ENCODE measurements around the gene IFNL2. TPM values are rescaled to one million over a fixed set of nuclear protein-coding genes. Genes with fewer than 3 reads are reported as not detected.

IFNL2 gene
- polyA plus RNA-seq, 1 donor from 2014 or later, result not detected

- Histone ChIP-seq H3K9me3 (ENCODE audit: low read length) (no peaks in the 10 kb centered on the region), H3K36me3 (ENCODE audit: insufficient read depth, low read length) (no peaks in the 10 kb centered on the region), H3K79me2 (replicated peaks; ENCODE audit: insufficient read depth, low read length) (no peaks in the 10 kb centered on the region), H2AFZ (ENCODE audit: low read depth, low read length) (no peak overlapping the region), H3K27ac (ENCODE audit: low read length) (no peak overlapping the region), H4K20me1 (ENCODE audit: insufficient read depth) (no peaks in the 10 kb centered on the region), H3K4me2 (ENCODE audit: low read length) (no peak overlapping the region), H3K9ac (ENCODE audit: low read length) (no peak overlapping the region), H3K4me3 (ENCODE audit: low read length) (no peak overlapping the region), H3K9me2 (ENCODE audit: insufficient read depth, low read length) (no peaks in the 10 kb centered on the region), H3K27me3 (ENCODE audit: insufficient read depth, low read depth, low read length) (peaks cover under 1% of the 10 kb centered on the region), H3F3A (ENCODE audit: insufficient read depth, low read length, poor library complexity, severe bottlenecking) (no peaks in the 10 kb centered on the region)
- no peak for TF ChIP-seq EZH2 (IDR thresholded peaks at IDR 0.05; ENCODE audit: borderline replicate concordance, insufficient read depth, low read length, poor library complexity, severe bottlenecking)
- TF ChIP-seq SMC3 (conservative IDR thresholded peaks at IDR 0.05; ENCODE audit: poor library complexity), result no peak
- TF ChIP-seq EP300 (conservative IDR thresholded peaks at IDR 0.05; ENCODE audit: poor library complexity, severe bottlenecking), result no peak
- no peak for TF ChIP-seq TAF1 (IDR thresholded peaks at IDR 0.05; ENCODE audit: low read depth)
- no peak for TF ChIP-seq REST (IDR thresholded peaks at IDR 0.05; ENCODE audit: borderline replicate concordance)
- TF ChIP-seq CTCF (IDR thresholded peaks at IDR 0.05; ENCODE audit: poor library complexity, severe bottlenecking), result no peak
- no peak for TF ChIP-seq POLR2AphosphoS5 (IDR thresholded peaks at IDR 0.05)
These were observed 31.2 kb downstream of the IFNL2 start for GRCh38 chr19:39299404-39299803.

DNA sequence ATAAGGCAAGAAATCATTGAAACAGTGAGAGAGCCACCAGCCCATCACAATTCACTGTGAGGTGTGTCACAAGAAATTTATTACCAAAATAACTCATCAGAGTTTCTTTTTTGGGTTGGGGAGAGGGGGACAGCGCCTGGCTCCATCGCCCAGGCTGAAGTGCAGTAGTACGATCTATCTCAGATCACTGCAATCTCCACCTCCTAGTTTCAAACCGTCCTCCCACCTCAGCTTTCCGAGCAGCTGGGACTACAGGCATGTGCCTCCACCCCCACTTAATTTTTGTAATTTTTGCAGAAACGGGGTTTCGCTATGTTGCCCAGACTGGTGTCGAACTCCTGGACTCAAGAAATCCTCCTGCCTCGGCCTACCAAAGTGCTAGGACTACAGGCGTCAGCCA lies 31.6 kb downstream of the IFNL2 start:
- no peak overlapping the region for H3K4me3 ChIP-seq (ENCODE audit: low read length)

More for the DNA sequence above, 31.6 kb downstream of the IFNL2 start:
- H3K79me2 ChIP-seq (replicated peaks; ENCODE audit: insufficient read depth, low read length), result no peaks in the 10 kb centered on the region
- H3K27ac ChIP-seq (ENCODE audit: low read length), result no peak overlapping the region
- H3K9me2 ChIP-seq (ENCODE audit: insufficient read depth, low read length), result no peaks in the 10 kb centered on the region
- no peak for TF ChIP-seq EP300 (conservative IDR thresholded peaks at IDR 0.05; ENCODE audit: poor library complexity, severe bottlenecking)
- no peak for TF ChIP-seq POLR2AphosphoS5 (IDR thresholded peaks at IDR 0.05)
- no peak for TF ChIP-seq CTCF (IDR thresholded peaks at IDR 0.05; ENCODE audit: poor library complexity, severe bottlenecking)
- no peak for TF ChIP-seq EZH2 (IDR thresholded peaks at IDR 0.05; ENCODE audit: borderline replicate concordance, insufficient read depth, low read length, poor library complexity, severe bottlenecking)
- no peak for TF ChIP-seq SMC3 (conservative IDR thresholded peaks at IDR 0.05; ENCODE audit: poor library complexity)
- TF ChIP-seq MXI1 (conservative IDR thresholded peaks at IDR 0.05; ENCODE audit: poor library complexity, severe bottlenecking), result no peak
- TF ChIP-seq RAD21 (conservative IDR thresholded peaks at IDR 0.05), result no peak
- TF ChIP-seq TAF1 (IDR thresholded peaks at IDR 0.05; ENCODE audit: low read depth), result no peak
- no peak for TF ChIP-seq REST (IDR thresholded peaks at IDR 0.05; ENCODE audit: borderline replicate concordance)
- H4K20me1 ChIP-seq (ENCODE audit: insufficient read depth), result no peaks in the 10 kb centered on the region
- no peaks in the 10 kb centered on the region for H3K27me3 ChIP-seq (ENCODE audit: insufficient read depth, low read depth, low read length)
- no peaks in the 10 kb centered on the region for H3K9me3 ChIP-seq (ENCODE audit: low read length)
- H3K4me2 ChIP-seq (ENCODE audit: low read length), result no peak overlapping the region
- no peak overlapping the region for H3K9ac ChIP-seq (ENCODE audit: low read length)
- no peaks in the 10 kb centered on the region for H3K36me3 ChIP-seq (ENCODE audit: insufficient read depth, low read length)
- H2AFZ ChIP-seq (ENCODE audit: low read depth, low read length), result no peak overlapping the region
- no peaks in the 10 kb centered on the region for H3F3A ChIP-seq (ENCODE audit: insufficient read depth, low read length, poor library complexity, severe bottlenecking)

Data from neural cell (in vitro differentiated cells).